ENCODE measurements around the gene STAT4.

Gene STAT4

DNA sequence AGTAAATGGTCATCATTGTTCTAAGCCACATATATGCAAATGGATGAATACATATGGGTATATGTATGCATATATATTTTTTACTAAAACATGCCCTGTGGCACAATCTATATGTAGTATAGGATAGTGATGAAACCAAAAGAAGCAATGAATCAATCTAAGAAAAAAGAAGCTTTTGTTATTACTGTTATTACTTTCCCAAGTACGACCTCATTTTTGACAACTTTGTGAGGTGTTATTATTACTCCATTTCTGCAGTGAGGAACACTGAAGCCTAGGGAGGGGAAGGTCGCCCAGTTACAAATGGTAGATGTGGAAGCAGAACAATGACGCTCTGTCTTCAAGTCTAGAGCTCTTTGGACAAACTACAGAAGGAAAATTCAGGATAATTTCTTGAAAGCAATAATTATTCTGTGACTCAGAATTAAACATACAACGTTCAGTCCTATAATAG lies 38.3 kb downstream of the STAT4 start:
- Histone ChIP-seq H3K4me3 (no peak overlapping the region), H3K27ac (no peak overlapping the region)

DNA sequence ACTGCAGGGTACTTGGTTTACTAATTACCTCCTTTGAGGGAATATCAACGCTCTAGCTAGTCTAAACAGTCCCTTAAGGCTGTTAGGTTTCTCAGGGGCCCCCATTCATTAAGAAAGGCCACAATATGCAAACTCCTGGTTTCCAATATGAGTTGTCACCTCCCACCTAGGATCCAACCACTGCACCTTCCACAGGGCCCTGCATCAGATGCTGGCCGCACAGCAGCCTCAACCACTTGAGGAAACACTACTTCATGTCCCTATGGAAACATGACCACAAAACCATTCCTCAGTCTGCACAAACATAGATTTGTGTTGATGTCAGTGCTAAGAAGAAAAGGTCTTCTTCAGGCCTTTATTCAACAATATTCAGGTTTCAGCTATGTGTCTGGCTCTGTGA lies 40.9 kb downstream of the STAT4 start:
- no peak overlapping the region for H3K4me3 ChIP-seq
- H3K27ac ChIP-seq: no peak overlapping the region

DNA sequence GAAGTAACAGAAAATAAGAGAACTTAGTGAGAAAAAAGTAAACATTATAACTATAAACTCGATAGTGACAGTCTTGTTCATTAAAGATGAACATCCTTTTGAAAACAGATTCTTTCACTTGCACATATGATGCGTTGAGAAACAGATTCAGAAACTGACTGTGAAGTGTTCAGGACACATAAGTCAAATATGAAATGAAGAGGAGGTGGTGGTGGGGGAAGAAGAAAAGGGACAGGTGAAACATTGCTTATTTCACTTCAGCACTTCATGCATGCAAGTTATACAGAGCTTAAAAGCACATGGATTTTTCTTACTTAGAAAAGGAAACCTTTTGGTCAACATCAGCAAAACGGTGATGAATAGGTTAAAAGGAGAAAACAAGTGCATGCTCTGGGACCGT lies 42.5 kb downstream of the STAT4 start:
- Histone ChIP-seq H3K27ac (no peak overlapping the region), H3K4me3 (no peak overlapping the region)

DNA sequence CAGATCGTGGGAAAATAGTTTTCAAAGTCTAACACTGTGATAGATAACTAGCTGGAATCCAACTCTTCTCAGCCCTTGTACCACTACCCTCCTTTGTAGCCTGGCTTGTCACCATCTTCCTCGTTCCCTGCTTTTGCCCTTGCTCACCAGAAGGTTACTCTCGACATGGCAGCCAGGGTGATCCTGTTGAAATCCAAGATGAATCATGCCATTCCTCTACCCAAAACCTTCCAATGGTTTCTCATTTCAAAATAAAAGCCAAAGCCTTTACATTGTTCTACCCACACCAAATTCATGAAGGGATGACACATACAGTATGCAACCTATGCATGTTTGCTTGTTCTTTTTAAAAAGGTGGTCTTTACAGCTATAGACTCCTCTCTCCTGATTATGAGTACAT lies 45.7 kb downstream of the STAT4 start:
- Histone ChIP-seq H3K27ac (no peak overlapping the region), H3K4me3 (no peak overlapping the region)

DNA sequence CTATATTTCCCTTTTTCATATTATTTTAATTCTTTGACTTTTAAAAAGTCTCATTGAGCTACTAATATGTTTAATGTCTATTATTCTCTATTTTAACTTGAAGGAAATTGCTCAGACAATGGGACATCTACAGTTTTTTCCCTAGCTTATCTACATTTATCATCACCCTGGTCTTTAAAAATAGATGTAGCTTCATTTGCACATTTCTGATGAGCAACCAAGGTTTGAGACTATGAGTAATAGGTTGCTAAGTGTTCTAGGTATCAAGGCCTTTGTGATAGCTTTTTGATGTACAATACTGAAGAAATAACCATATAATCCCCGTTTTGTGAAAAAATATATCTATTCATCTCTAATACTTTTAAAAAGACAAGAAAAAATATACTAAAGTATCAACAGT lies 47.0 kb downstream of the STAT4 start:
- Histone ChIP-seq H3K27ac (no peak overlapping the region), H3K4me3 (no peak overlapping the region)

DNA sequence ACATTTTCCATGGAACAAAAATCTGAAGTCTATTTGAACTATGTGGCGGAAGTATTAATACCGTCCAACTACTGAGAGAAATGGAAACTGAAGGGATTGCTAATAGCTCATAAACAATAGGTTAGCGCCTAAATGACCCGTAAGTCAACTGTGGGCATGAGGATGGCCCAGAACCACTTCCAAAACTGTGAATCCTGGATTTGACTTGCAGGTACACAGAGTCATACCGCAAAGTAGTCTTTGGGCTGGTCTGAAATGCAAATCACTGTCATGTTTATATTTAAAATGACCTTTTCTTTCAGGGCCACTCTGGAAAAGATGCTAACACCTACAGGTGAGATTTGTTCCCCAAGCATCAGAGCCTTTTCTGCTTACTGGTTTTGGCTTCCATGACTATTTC lies 50.6 kb downstream of the STAT4 start:
- no peak overlapping the region for H3K27ac ChIP-seq

DNA sequence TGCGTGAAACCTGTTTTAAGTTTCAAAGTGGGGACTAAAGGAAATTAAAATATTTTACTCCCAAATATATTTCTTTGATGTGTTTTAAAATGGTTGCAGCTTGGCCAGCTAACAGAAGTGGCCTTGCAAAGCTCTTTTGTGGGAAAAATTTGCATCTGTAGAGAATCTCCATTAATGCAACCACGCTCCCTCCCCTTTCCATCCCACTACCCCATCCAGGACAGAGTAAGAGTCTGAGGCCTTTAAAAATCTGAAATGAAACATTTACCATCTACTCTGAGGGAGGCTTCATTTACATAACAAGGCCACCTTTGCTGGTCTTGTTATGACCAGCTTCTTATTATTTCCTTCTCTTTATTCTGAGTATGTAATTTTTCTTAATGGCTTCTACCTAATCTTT lies 63.5 kb downstream of the STAT4 start:
- Histone ChIP-seq H3K4me3 (no peak overlapping the region), H3K27ac (no peak overlapping the region)

More for the DNA sequence above, 50.6 kb downstream of the STAT4 start:
- no peak overlapping the region for H3K4me3 ChIP-seq

DNA sequence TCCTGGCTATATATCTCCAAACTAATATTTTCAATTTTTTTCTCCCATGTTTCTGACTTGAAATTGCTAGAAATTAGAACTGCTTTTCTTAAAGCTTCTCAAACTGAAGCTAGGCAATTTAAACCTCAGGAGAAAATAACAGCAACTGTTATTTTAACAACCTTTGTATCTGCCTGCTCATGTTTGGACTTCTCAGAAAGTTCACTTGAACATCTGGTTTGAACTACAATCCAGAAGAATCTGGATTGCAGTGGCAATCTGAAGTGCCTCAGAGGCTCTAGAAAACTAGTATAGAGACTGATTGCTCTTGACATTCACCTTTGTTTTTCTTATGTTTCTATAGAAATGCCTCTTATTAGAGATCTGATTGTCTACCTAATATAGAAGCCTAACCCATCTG lies 64.1 kb downstream of the STAT4 start:
- Histone ChIP-seq H3K27ac (no peak overlapping the region), H3K4me3 (no peak overlapping the region)

DNA sequence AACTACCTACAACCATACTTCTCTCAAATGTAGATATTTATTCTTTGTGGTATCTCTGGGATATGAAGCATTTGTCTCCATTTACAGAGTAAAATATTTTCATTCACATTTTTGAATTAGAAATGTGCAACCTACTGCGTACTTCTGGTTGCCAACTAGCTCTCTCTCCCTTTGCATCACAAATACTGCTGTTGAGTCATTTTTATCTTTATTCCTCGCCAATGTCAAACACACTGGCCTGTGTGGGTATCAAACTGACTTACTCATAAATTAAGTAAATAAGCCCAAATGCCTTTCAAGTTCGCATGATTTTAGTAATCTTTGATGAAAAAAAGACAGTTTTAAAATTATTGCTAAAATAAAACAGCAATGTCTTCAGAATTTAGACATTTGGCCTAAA lies 67.3 kb downstream of the STAT4 start:
- no peak overlapping the region for H3K4me3 ChIP-seq
- no peak overlapping the region for H3K27ac ChIP-seq

DNA sequence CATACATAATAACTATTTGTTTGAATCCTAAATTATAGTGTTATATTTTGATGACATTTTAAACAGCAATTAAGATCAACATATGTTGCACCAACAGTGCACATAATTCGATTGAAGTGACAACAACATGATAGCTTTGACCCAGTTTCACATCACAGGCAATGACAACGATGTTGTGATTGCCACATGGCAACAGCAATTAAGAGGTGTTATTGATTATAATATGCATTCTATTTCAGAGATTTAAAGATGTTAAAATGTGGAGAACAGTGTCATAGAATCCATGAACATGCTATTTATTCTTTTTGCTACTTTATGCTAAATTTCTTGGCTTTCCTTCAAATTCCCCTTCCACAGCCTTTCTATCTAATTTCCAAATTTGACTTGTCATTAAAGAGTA lies 68.5 kb downstream of the STAT4 start:
- Histone ChIP-seq H3K4me3 (no peak overlapping the region), H3K27ac (no peak overlapping the region)

DNA sequence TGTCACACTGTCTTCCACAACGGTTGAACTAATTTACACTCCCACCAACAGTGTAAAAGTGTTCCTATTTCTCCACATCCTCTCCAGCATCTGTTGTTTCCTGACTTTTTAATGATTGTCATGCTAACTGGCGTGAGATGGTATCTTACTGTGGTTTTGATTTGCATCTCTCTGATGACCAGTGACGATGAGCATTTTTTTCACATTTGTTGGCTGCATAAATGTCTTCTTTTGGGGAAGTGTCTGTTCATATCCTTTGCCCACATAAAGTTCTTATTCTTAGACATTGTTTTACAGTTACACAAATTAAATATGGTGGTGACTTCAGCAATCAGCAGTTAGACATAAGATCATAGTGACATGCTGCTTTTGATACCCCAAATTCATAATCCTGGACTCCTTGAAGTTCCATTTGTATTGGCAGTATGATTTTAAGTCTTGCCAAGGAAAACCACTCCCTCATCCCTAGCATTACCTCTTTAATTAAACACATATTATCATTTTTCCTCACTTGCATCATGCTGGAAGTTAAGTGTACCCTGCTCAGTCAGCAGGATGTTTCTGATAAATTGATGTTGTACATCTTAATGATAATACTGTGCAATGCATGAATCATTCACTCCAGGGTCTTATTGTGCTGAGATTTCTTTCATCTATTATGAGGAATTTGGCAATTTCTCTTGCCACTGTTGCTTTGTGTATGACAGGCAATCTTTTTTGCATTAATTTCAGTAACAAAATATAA lies 69.2 kb downstream of the STAT4 start:
- Histone ChIP-seq H3K4me3 (no peak overlapping the region), H3K27ac (no peak overlapping the region)

DNA sequence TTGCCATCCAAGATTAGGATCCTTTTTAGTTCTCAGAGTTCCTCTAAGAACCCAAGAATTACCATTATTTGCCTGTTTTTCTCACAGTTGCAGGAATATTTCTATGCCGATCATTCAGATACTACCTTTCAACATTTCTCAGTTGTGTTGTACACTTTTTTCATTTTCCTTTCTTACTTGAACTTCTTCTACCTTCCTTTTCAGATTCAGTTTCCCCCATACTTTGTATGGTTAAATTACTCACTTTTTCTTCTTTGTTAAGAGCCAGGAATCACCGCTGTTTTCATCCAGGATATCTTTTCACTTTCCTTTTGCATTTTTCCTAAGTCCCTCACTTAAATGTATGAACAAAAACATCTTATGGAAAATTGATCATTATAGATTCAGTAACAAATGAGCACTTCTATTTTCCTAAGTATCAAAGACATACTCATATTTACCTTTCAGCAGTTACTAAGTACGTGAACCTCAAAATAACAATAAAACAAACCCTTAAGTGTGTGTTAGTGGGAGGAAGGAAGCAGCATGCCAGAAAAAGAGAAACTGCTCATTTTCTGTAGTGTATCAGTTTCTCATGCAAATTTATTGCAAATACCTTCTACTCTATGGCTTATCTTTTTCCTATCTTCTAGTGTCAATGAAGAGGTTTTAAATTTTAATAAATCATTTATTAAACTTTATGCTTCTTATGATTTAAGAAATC lies 72.5 kb downstream of the STAT4 start:
- no peak overlapping the region for H3K27ac ChIP-seq
- H3K4me3 ChIP-seq: no peak overlapping the region

DNA sequence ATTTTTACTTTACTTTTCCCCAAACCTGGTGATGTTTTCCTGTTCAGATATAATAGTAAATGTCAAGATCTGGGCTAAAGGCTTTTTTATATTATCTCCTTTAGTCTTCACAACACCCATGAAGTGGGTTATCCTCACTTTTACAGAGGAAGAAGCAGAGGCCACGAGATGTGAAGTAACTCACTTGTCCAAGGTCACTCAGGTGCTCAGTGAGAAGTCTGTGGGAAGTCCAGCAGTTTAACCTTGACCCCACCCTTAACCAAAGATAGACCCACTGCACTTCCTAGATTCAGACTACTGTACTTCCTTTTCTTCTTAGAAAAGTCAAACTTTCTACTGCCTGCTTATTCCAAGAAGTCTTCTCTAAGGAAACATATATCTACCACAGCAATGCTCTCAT lies 80.5 kb downstream of the STAT4 start:
- H3K4me3 ChIP-seq: no peak overlapping the region
- H3K27ac ChIP-seq: no peak overlapping the region

DNA sequence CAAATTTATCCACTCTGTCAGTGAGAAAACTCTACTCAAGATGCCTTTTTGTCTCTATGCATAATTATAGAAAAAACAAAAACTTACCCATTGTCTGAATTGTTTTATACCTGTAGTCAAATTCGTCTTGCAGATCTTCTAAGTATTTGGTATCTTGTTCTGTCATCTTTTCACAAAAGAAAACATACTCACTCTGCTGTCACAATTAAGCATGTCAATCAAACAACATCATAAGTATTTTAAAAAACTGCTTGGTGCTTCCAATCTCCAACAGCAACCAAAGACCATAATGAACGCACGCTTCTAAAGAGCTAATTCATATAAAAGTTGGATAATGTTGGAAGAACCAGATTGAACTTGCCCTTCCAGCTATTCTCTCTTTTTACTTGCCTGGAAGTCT lies 81.2 kb downstream of the STAT4 start:
- no peak overlapping the region for H3K4me3 ChIP-seq
- no peak overlapping the region for H3K27ac ChIP-seq

DNA sequence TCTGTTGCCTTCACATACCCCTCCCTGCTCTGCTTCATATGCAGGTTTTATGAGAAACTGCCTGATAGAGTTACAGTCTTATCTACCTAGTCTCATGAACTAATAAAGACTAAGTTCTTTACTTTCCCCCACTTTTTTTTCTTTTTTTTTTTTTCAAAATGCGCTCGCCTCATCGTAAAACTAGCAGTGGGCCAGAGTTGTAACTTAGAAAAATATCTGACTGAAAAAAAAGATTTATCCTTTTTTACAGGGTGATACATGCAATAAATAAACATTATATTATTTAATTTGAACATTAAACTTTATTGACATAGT lies 83.9 kb downstream of the STAT4 start:
- Histone ChIP-seq H3K27ac (peak overlapping the region in 1 of 21 experiments; percentile 45), H3K4me3 (no peak overlapping the region)

DNA sequence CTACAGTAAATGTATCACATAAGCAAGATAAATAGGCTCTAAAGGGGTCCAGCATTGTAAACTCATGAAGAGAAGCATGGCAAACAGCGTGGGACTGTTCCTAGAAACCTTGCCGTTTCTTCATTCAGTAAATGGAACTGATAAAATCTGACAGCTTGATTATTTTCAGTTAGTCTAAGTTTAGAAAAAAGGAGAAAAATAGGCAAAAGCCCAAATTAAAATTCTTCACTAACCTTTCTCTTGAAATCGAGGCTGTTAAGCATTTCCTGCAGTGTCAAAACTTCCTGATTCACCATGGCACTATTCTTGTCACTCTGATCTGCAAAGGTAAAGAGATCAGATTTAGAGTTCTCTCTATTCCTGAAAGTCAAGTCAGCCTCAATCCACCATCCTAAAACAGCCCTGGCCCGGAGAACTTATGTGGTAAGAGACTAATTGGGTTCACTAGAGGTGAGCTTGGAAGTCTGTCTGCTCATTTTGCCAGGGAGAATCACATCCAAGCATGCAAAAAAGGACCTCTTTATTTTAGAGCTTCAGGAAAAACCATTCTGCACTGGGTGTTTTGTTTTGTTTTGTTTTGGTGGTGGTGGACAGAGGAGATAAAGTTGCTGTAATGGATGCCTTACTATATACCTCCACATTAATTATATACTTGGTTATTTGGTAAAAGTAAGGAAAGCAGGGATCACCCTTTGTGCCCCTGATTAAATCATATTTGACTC lies 84.4 kb downstream of the STAT4 start:
- no peak overlapping the region for H3K4me3 ChIP-seq
- H3K27ac ChIP-seq: peak overlapping the region in 2 of 21 experiments; percentile 14 to 45

DNA sequence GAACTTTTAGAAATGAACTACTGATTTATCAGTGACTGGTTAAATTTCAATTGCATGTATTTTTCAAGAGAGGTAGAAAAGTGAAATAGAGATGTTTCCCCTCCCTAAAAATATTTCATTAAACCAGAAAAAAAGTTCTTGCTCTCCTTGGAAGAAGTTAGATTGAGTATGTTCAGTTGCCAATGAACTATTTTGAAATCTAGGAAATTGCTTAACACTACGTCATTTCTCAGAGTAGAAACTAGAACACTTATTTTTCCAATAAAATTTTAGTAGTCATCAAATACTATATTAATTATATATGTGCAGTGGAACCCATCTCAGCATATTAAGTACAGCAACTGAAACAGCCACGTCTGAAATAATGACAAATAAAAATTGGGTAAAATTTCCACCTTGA lies 85.0 kb downstream of the STAT4 start:
- peak overlapping the region in 2 of 21 experiments; percentile 14 to 45 for H3K27ac ChIP-seq
- H3K4me3 ChIP-seq: no peak overlapping the region

DNA sequence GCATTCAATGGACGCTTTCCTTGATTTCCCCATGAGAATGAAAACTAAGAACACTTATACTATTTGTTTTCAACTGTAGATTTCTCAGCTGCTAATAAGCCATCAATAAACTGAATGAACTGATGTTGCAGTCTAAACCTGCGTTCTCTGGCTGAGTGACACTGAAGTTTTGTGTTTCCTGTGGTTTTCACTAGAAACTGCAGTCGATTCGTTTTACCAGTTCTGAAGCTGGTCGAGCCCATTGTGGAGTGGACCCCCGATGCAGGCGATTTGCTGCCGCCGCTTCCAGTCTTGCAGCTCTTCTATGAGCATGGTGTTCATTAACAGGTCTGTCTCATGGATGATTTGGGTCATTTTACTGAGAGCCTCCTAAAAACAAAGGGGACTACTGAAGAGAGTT lies 86.2 kb downstream of the STAT4 start:
- no peak overlapping the region for H3K4me3 ChIP-seq
- peak overlapping the region in 2 of 21 experiments; percentile 14 to 20 for H3K27ac ChIP-seq

DNA sequence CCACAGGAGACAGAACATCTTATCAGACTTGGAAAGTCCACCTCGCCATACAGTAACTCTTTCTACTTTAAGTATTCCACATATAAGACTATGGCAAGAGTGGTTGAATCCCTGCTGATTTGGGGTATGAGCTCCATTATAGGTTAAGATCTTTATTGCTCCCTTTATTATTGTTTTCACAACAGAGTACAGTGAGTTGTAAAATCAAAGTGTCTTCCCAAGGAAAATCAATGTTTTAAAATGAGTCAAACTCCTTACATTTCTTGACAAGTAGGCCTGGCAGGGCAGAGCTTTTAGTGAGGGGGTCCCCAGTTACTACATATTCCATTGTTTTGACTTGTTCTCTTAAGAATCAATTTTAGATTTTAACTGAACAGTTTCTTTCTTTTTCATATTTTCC lies 87.2 kb downstream of the STAT4 start:
- no peak overlapping the region for H3K4me3 ChIP-seq
- H3K27ac ChIP-seq: peak overlapping the region in 2 of 21 experiments; percentile 9 to 14

DNA sequence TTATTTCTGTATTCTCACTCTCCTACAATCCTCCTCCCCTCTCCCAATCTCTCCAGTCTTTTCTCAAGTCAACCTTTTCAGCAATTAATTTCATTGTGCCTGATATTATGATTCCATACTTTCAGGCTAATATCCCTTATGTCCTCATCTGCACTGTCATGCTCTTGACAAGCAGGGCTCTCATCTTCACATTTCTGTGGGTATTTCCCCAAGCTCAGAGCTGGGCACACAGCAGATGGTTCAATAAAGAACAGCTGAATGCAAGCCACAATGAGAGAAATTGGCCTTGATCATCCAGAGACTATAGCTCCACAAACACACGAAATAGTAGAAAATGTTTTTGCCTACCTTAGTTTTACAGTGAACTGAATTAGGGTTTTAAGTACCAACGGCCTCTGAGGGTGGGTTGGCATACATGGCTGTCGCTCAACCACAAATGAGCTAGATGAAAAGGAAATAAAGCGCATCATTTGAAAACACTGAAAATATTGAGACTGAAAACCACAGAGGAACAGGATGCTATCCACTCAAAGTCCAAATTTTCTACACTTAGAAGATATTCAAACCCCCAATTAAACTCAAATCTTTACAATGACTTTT lies 89.3 kb downstream of the STAT4 start:
- H3K27ac ChIP-seq: peak overlapping the region in 1 of 21 experiments; percentile 53
- H3K4me3 ChIP-seq: no peak overlapping the region

DNA sequence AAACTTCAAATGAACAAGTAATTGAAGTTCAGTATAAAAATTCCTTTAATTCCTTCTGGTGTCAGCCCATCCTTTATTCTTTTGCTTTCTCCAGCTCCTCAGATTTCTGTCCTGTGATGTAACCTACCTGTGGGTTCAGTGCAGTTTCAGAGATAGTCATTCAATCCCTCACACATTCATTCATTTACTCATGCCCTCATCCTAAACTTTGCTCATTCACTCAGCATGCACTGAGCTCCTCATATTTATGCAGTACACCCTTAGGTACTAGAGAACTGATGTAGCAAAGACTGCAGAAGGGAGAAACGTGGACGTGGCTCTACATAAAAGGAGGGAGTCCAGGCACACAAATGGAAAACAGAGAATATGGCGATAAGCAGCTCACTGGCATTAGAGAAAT lies 91.5 kb downstream of the STAT4 start:
- H3K4me3 ChIP-seq: no peak overlapping the region
- no peak overlapping the region for H3K27ac ChIP-seq

All from skin epidermis (tissue), 12 donors.